Hepatocyte (in vitro differentiated cells): Measurements from ENCODE around the gene SMARCD3.

ENCODE experiments used
- EZH2 ChIP-seq: fragments of 200-600 bp; sonication (generic); IDR thresholded peaks from 2 replicates; pipeline ENCODE4 v1.6.1; 2016; ENCODE audit warnings: antibody characterized with exemption, mild to moderate bottlenecking, borderline replicate concordance
- EZH2phosphoT487 ChIP-seq: fragments of 200-600 bp; sonication (generic); IDR thresholded peaks from one replicate; pipeline ENCODE4 v1.6.1; 2018; ENCODE audit warnings: antibody characterized with exemption, mild to moderate bottlenecking, low read depth, moderate library complexity; ENCODE audit not compliant: unreplicated experiment, severe bottlenecking
- TF ChIP-seq, protein P1 (sequence below): fragments of 200-600 bp; sonication (generic); IDR thresholded peaks from 2 replicates; pipeline ENCODE4 v1.5.1; 2016; ENCODE audit warnings: antibody characterized with exemption, mild to moderate bottlenecking; ENCODE audit not compliant: poor library complexity

- TF ChIP-seq, protein P1, sequence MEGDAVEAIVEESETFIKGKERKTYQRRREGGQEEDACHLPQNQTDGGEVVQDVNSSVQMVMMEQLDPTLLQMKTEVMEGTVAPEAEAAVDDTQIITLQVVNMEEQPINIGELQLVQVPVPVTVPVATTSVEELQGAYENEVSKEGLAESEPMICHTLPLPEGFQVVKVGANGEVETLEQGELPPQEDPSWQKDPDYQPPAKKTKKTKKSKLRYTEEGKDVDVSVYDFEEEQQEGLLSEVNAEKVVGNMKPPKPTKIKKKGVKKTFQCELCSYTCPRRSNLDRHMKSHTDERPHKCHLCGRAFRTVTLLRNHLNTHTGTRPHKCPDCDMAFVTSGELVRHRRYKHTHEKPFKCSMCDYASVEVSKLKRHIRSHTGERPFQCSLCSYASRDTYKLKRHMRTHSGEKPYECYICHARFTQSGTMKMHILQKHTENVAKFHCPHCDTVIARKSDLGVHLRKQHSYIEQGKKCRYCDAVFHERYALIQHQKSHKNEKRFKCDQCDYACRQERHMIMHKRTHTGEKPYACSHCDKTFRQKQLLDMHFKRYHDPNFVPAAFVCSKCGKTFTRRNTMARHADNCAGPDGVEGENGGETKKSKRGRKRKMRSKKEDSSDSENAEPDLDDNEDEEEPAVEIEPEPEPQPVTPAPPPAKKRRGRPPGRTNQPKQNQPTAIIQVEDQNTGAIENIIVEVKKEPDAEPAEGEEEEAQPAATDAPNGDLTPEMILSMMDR, result no peak
- no peak for TF ChIP-seq EZH2
- no peak for TF ChIP-seq EZH2phosphoT487
Observed at GRCh38 chr7:151290355-151290760, 41.9 kb upstream of the SMARCD3 start.
